ENCODE measurements around the gene NTSR1.

NTSR1 gene

GRCh38 chr20:62806383-62807050, 97.9 kb downstream of the NTSR1 start:
- no peak for DNase-seq

- DNase-seq, result no peak
Observed at GRCh38 chr20:62807444-62808210, 99.0 kb downstream of the NTSR1 start.

GRCh38 chr20:62808211-62808865, 99.7 kb downstream of the NTSR1 start:
- peak; percentile 91 for DNase-seq

GRCh38 chr20:62809530-62810428, 101.1 kb downstream of the NTSR1 start:
- no peak for DNase-seq

- no peak for DNase-seq
Observed at GRCh38 chr20:62811320-62811719, 102.7 kb downstream of the NTSR1 start.

- no peak for DNase-seq
Observed at GRCh38 chr20:62811720-62812119, 103.1 kb downstream of the NTSR1 start.

Measured in activated effector memory CD4-positive, alpha-beta T cell treated with anti-CD3 and anti-CD28 coated beads, Interleukin-2, amount 50 U/mL, for 16 hours (primary cell).